Liver (tissue), 9 donors: ENCODE results near the gene MARCHF10. TPM values are rescaled to one million over a fixed set of nuclear protein-coding genes. Genes with fewer than 3 reads are reported as not detected.

ENCODE experiments used
- DNase-seq: peaks from one replicate; pipeline ENCODE4 v3.0.0-alpha.2; 2017; ENCODE audit warnings: low spot score
- H3K27ac ChIP-seq, 2 donors: one replicate each; pipeline ENCODE4 v1.7.0; 2013; ENCODE audit warnings: inconsistent platforms in 2 of 2, low read length in 2 of 2, control low read depth in 1 of 2, low read depth in 1 of 2, mild to moderate bottlenecking in 1 of 2
- H3K27me3 ChIP-seq, 4 donors: one replicate each; pipeline versions ENCODE4 v1.6.1 to v1.7.0; 2013; ENCODE audit warnings: low read length in 3 of 4, inconsistent platforms in 1 of 4, mild to moderate bottlenecking in 1 of 4, moderate library complexity in 1 of 4; ENCODE audit not compliant: control insufficient read depth in 4 of 4, insufficient read depth in 4 of 4
- H3K36me3 ChIP-seq, 4 donors: one replicate each; pipeline versions ENCODE4 v1.6.1 to v1.7.0; 2013; ENCODE audit warnings: low read length in 3 of 4, mild to moderate bottlenecking in 3 of 4, low read depth in 1 of 4, moderate library complexity in 1 of 4; ENCODE audit not compliant: control insufficient read depth in 4 of 4, insufficient read depth in 3 of 4
- H3K4me1 ChIP-seq, 4 donors: one replicate each; pipeline versions ENCODE4 v1.6.1 to v1.7.0; 2013; ENCODE audit warnings: low read length in 3 of 4, mild to moderate bottlenecking in 3 of 4, moderate library complexity in 1 of 4; ENCODE audit not compliant: control insufficient read depth in 4 of 4, insufficient read depth in 4 of 4
- H3K4me3 ChIP-seq, 3 donors: one replicate each; pipeline versions ENCODE4 v1.6.1 to v1.7.0; 2013; ENCODE audit warnings: low read length in 3 of 3, control low read depth in 1 of 3, low read depth in 1 of 3, mild to moderate bottlenecking in 1 of 3
- H3K9ac ChIP-seq, 2 donors: one replicate each; pipeline ENCODE4 v1.7.0; 2013; ENCODE audit warnings: low read length in 2 of 2, mild to moderate bottlenecking in 2 of 2, moderate library complexity in 2 of 2, control low read depth in 1 of 2, low read depth in 1 of 2
- H3K9me3 ChIP-seq, 4 donors: one replicate each; pipeline versions ENCODE4 v1.6.1 to v1.7.0; 2013; ENCODE audit warnings: low read length in 3 of 4; ENCODE audit not compliant: control insufficient read depth in 4 of 4
- FOXA2 ChIP-seq: IDR thresholded peaks from 2 replicates; pipeline ENCODE4 v1.6.1; 2016; ENCODE audit warnings: antibody characterized with exemption
- HNF4A ChIP-seq, 2 donors: conservative IDR thresholded peaks; 2 replicates each; pipeline ENCODE4 v1.6.1; 2016; ENCODE audit warnings: antibody characterized with exemption in 2 of 2, mild to moderate bottlenecking in 2 of 2
- HNF4G ChIP-seq: IDR thresholded peaks from 2 replicates; pipeline ENCODE4 v1.6.1; 2016; ENCODE audit warnings: antibody characterized with exemption
- JUND ChIP-seq, 2 donors: IDR thresholded peaks; 2 replicates each; pipeline ENCODE4 v1.6.1; 2016; ENCODE audit warnings: antibody characterized with exemption in 2 of 2
- NR2F2 ChIP-seq: IDR thresholded peaks from 2 replicates; pipeline ENCODE4 v1.6.1; 2016; ENCODE audit warnings: antibody characterized with exemption
- RAD21 ChIP-seq, 2 donors: IDR thresholded peaks; 2 replicates each; pipeline ENCODE4 v1.6.1; 2016; ENCODE audit warnings: antibody characterized with exemption in 2 of 2, mild to moderate bottlenecking in 2 of 2
- SP1 ChIP-seq: IDR thresholded peaks from 2 replicates; pipeline ENCODE4 v1.6.1; 2018; ENCODE audit warnings: antibody characterized with exemption, mild to moderate bottlenecking
- TAF1 ChIP-seq: conservative IDR thresholded peaks from 2 replicates; pipeline ENCODE4 v1.6.1; 2016; ENCODE audit warnings: antibody characterized with exemption, mild to moderate bottlenecking
- YY1 ChIP-seq: IDR thresholded peaks from 2 replicates; pipeline ENCODE4 v1.6.1; 2016; ENCODE audit warnings: antibody characterized with exemption, mild to moderate bottlenecking
- WGBS: extraction: QIAGEN DNeasy Blood & Tissue Kit; methylation state at CpG from one replicate; pipeline ENCODE4 v1.1.7; 2013; 5-methylcytosine and 5-hydroxymethylcytosine counted together
- polyA plus RNA-seq, 2 donors: library from polyadenylated mRNA; stranded (reverse) in 1 of 2; unstranded in 1 of 2; fragments of 200-250 nt in 1 of 2; fragments of >200 nt in 1 of 2; fragmentation: Nextera tagmentation in 1 of 2; extraction: Ambion mirVana in 1 of 2; gene quantifications; one replicate each; pipeline versions ENCODE4 v1.2.1 to v1.2.3, GENCODE V29; 2013 to 2015
- total RNA-seq, 2 donors: library from RNA; depleted of rRNA; stranded (reverse); fragments of >200 nt; gene quantifications; one replicate each; pipeline ENCODE4 v1.2.3, GENCODE V29; 2014
- TF ChIP-seq, protein P1 (sequence below): IDR thresholded peaks from 2 replicates; pipeline ENCODE4 v1.6.1; 2016; ENCODE audit warnings: antibody characterized with exemption
- TF ChIP-seq, protein P2 (sequence below): IDR thresholded peaks from 2 replicates; pipeline ENCODE4 v1.6.1; 2016; ENCODE audit warnings: antibody characterized with exemption
- TF ChIP-seq, protein P3 (sequence below): fragments of 150-350 bp; IDR thresholded peaks from 2 replicates; pipeline ENCODE4 v1.5.1; 2017; ENCODE audit warnings: improper control_type of control experiment, low read depth, low read length; ENCODE audit not compliant: missing input control
- TF ChIP-seq, protein P4 (sequence below): IDR thresholded peaks from 2 replicates; pipeline ENCODE4 v1.6.1; 2016; ENCODE audit warnings: antibody characterized with exemption, mild to moderate bottlenecking
- donor health status: healthy.
- donor health status: healthy.
- donor health status: healthy.
- donor health status: healthy.
- donor health status: healthy.

MARCHF10 gene
- total and polyA plus RNA-seq, 4 donors: not detected

DNA sequence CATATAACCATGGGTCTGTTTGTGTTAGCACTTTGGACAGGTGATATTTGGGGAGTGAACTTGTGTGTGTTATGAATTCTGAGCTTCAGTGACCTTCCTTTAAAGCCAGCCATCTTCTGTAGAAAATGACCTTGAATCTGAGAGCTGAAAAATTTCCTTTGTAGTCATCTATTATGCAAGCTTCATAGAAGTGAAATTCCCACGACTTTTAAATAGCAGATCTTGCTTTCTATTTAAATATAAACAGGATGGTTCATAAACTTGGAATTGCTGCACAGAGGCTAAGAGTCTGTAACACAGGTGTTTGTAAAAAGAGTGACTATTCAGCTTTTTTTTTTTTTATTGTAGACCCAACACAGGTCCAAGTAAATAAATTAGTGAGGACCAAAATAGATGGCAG lies 85.5 kb downstream of the MARCHF10 start:
- no peak overlapping the region for H3K4me3 ChIP-seq
- H3K4me1 ChIP-seq: no peaks in the 10 kb centered on the region
- 32% methylated on average over 1 of the region's 1 CpG for whole genome bisulfite sequencing
- TF ChIP-seq SP1 (no peak), YY1 (no peak), TAF1 (no peak)
- TF ChIP-seq, protein P1, sequence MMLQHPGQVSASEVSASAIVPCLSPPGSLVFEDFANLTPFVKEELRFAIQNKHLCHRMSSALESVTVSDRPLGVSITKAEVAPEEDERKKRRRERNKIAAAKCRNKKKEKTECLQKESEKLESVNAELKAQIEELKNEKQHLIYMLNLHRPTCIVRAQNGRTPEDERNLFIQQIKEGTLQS: no peak
- no peak for DNase-seq
- no peak overlapping the region for H3K27ac ChIP-seq
- no peaks in the 10 kb centered on the region for H3K36me3 ChIP-seq
- no peaks in the 10 kb centered on the region for H3K9me3 ChIP-seq
- no peak overlapping the region for H3K9ac ChIP-seq
- peaks cover 0 to 18% (median 0%) of the 10 kb centered on the region in 4 donors for H3K27me3 ChIP-seq

DNA sequence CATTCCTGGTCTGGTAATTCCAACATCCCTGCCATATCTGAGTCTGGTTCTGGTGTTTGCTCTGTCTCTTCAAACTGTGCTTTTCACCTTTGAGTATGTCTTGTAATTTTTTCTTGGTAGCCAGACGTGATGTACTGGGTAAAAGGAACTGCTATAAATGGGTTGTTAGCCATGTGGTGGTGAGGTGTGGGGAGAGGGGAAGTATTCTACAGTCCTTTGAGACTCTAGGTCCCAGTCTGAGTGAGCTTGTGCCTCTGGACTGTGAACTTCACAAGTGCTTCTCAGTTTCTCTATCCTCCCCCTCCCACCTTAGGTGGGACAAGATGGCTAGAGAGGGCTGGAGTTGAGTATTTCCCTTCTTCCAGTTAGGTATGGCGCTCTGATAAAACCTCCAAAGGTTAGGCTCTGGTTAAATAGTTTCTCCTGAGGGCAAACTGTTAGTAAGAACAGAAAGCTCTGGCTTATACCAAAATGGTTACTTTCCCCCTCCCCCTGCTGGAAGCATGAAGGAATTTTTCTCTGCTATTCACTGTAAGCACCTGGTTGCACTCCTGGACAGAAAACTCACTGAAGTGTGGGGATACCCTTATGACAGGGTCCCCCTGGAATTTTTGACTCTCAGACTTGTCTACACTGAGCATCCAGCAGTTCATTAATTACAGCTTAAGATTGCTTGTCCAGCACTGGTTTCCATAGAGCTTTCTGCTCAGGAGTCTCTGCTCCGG lies 87.8 kb downstream of the MARCHF10 start:
- Histone ChIP-seq H3K4me3 (no peak overlapping the region), H3K4me1 (no peaks in the 10 kb centered on the region), H3K9ac (no peak overlapping the region), H3K9me3 (no peaks in the 10 kb centered on the region), H3K36me3 (no peaks in the 10 kb centered on the region), H3K27ac (no peak overlapping the region), H3K27me3 (peaks cover 0 to 20% (median 0%) of the 10 kb centered on the region in 4 donors)
- DNase-seq: no peak
- TF ChIP-seq NR2F2 (no peak), HNF4G (no peak), FOXA2 (no peak), HNF4A (conservative IDR thresholded peaks at IDR 0.05) (no peak), TAF1 (no peak), JUND (IDR thresholded peaks at IDR 0.05) (no peak)
- TF ChIP-seq, protein P2, sequence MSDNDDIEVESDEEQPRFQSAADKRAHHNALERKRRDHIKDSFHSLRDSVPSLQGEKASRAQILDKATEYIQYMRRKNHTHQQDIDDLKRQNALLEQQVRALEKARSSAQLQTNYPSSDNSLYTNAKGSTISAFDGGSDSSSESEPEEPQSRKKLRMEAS: no peak
- TF ChIP-seq, protein P3, sequence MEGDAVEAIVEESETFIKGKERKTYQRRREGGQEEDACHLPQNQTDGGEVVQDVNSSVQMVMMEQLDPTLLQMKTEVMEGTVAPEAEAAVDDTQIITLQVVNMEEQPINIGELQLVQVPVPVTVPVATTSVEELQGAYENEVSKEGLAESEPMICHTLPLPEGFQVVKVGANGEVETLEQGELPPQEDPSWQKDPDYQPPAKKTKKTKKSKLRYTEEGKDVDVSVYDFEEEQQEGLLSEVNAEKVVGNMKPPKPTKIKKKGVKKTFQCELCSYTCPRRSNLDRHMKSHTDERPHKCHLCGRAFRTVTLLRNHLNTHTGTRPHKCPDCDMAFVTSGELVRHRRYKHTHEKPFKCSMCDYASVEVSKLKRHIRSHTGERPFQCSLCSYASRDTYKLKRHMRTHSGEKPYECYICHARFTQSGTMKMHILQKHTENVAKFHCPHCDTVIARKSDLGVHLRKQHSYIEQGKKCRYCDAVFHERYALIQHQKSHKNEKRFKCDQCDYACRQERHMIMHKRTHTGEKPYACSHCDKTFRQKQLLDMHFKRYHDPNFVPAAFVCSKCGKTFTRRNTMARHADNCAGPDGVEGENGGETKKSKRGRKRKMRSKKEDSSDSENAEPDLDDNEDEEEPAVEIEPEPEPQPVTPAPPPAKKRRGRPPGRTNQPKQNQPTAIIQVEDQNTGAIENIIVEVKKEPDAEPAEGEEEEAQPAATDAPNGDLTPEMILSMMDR: peak; percentile 6
- TF ChIP-seq, protein P4, sequence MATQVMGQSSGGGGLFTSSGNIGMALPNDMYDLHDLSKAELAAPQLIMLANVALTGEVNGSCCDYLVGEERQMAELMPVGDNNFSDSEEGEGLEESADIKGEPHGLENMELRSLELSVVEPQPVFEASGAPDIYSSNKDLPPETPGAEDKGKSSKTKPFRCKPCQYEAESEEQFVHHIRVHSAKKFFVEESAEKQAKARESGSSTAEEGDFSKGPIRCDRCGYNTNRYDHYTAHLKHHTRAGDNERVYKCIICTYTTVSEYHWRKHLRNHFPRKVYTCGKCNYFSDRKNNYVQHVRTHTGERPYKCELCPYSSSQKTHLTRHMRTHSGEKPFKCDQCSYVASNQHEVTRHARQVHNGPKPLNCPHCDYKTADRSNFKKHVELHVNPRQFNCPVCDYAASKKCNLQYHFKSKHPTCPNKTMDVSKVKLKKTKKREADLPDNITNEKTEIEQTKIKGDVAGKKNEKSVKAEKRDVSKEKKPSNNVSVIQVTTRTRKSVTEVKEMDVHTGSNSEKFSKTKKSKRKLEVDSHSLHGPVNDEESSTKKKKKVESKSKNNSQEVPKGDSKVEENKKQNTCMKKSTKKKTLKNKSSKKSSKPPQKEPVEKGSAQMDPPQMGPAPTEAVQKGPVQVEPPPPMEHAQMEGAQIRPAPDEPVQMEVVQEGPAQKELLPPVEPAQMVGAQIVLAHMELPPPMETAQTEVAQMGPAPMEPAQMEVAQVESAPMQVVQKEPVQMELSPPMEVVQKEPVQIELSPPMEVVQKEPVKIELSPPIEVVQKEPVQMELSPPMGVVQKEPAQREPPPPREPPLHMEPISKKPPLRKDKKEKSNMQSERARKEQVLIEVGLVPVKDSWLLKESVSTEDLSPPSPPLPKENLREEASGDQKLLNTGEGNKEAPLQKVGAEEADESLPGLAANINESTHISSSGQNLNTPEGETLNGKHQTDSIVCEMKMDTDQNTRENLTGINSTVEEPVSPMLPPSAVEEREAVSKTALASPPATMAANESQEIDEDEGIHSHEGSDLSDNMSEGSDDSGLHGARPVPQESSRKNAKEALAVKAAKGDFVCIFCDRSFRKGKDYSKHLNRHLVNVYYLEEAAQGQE: no peak
- WGBS: 84% methylated on average over 3 of the region's 3 CpGs

DNA sequence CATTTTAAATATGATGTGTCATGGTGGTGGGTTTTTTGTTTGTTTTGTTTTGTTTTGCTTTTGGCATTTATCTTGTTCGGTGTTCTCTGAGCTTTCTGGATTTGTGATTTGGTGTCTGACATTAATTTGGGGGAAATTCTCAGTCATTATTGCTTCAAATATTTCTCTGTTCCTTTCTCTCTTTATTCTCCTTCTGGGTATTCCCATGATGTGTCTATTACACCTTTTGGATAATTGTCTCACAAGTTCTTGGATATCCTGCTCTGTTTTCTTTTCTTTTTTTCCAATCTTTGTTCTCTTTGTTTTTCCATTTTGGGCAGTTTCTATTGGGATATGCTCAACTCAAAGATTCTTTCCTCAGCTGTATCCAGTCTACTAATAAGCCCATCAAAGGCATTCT lies 88.5 kb downstream of the MARCHF10 start:
- Histone ChIP-seq H3K4me3 (no peak overlapping the region), H3K9me3 (no peaks in the 10 kb centered on the region), H3K27me3 (peaks cover 0 to 20% (median 0%) of the 10 kb centered on the region in 4 donors), H3K27ac (no peak overlapping the region), H3K4me1 (no peaks in the 10 kb centered on the region), H3K36me3 (no peaks in the 10 kb centered on the region), H3K9ac (no peak overlapping the region)
- TF ChIP-seq, protein P3: no peak
- no peak for TF ChIP-seq JUND (IDR thresholded peaks at IDR 0.05)
- no peak for TF ChIP-seq RAD21 (IDR thresholded peaks at IDR 0.05)
- no peak for TF ChIP-seq TAF1
- no peak for TF ChIP-seq FOXA2
- TF ChIP-seq, protein P2: no peak
- TF ChIP-seq, protein P4: no peak
- no peak for TF ChIP-seq HNF4G
- 92% methylated on average over 1 of the region's 1 CpG for WGBS
- no peak for DNase-seq
